K562 (cell line): ENCODE results near the gene SIK3. TPM values are rescaled to one million over a fixed set of nuclear protein-coding genes. Genes with fewer than 3 reads are reported as not detected.

Experiments used
- CHD4 ChIP-seq: fragments of 200-600 bp; sonication (generic); IDR thresholded peaks from 3 replicates; pipeline ENCODE4 v1.6.1; 2012; ENCODE audit warnings: low read depth, mild to moderate bottlenecking, mixed read lengths, low read length, inconsistent platforms; ENCODE audit not compliant: insufficient read depth, insufficient replicate concordance, poor library complexity, severe bottlenecking
- CSDE1 ChIP-seq, 2 experiments: fragments of 450-650 bp; IDR thresholded peaks; 2 replicates each; pipeline ENCODE4 v1.6.1; 2016; ENCODE audit warnings: mild to moderate bottlenecking in 1 of 2
- DPF2 ChIP-seq: fragments of 450-650 bp; IDR thresholded peaks from 2 replicates; pipeline ENCODE4 v1.6.1; 2016
- ELF2 ChIP-seq: fragments of 250-450 bp; sonication (Bioruptor Pico); IDR thresholded peaks from 2 replicates; pipeline ENCODE4 v1.5.0; 2021; ENCODE audit warnings: mild to moderate bottlenecking
- ETV1 ChIP-seq: fragments of 450-650 bp; conservative IDR thresholded peaks from 2 replicates; pipeline ENCODE4 v1.6.1; 2016; ENCODE audit warnings: missing genetic modification characterization, control low read depth, low read depth, missing compliant biosample characterization
- L3MBTL2 ChIP-seq: fragments of 450-650 bp; IDR thresholded peaks from 2 replicates; pipeline ENCODE4 v1.6.1; 2016; ENCODE audit warnings: mild to moderate bottlenecking, moderate library complexity
- MAFK ChIP-seq: IDR thresholded peaks from 2 replicates; pipeline ENCODE4 v1.6.1; 2011; ENCODE audit warnings: low read length, improper control_type of control experiment
- NR1H2 ChIP-seq: sonication (generic); formaldehyde crosslinking; IDR thresholded peaks from 2 replicates; pipeline ENCODE4 v1.4.0; 2020; ENCODE audit warnings: mild to moderate bottlenecking, missing genetic modification reagents
- RB1 ChIP-seq: fragments of 450-650 bp; IDR thresholded peaks from 2 replicates; pipeline ENCODE4 v1.6.1; 2017; ENCODE audit warnings: low read depth, mild to moderate bottlenecking
- RBFOX2 ChIP-seq: fragments of 200-400 bp; formaldehyde crosslinking; IDR thresholded peaks from 2 replicates; pipeline ENCODE4 v1.6.1; 2017; ENCODE audit warnings: low read depth, mild to moderate bottlenecking, low read length, moderate library complexity
- SMAD1 ChIP-seq: fragments of 150-350 bp; IDR thresholded peaks from 2 replicates; pipeline ENCODE4 v1.6.1; 2014; ENCODE audit warnings: low read length, low read depth; ENCODE audit not compliant: partially characterized antibody
- SOX6 ChIP-seq: fragments of 450-650 bp; IDR thresholded peaks from 2 replicates; pipeline ENCODE4 v1.6.1; 2014; ENCODE audit warnings: mild to moderate bottlenecking
- SRSF3 ChIP-seq: fragments of 200-400 bp; formaldehyde crosslinking; IDR thresholded peaks from 2 replicates; pipeline ENCODE4 v1.6.1; 2016; ENCODE audit warnings: mild to moderate bottlenecking, low read length, moderate library complexity; ENCODE audit not compliant: insufficient read depth
- TCF3 ChIP-seq: sonication (generic); formaldehyde crosslinking; IDR thresholded peaks from 2 replicates; pipeline ENCODE4 v1.4.0; 2020; ENCODE audit warnings: mild to moderate bottlenecking, missing genetic modification reagents
- ZBTB40 ChIP-seq, 2 experiments: fragments of 450-650 bp in 1 of 2; sonication (generic) in 1 of 2; formaldehyde crosslinking in 1 of 2; IDR thresholded peaks; 2 replicates each; pipeline versions ENCODE4 v1.7.1 to v1.9.0; 2016 to 2022; ENCODE audit warnings: inconsistent platforms in 1 of 2, mild to moderate bottlenecking in 1 of 2, missing genetic modification reagents in 1 of 2
- ZNF24 ChIP-seq: fragments of 450-650 bp; IDR thresholded peaks from 2 replicates; pipeline ENCODE4 v1.6.1; 2016
- ZNF384 ChIP-seq: IDR thresholded peaks from 2 replicates; pipeline ENCODE4 v1.6.1; 2012; ENCODE audit warnings: low read depth, low read length, improper control_type of control experiment
- ZNF444 ChIP-seq: fragments of 250-450 bp; sonication (Bioruptor Pico); IDR thresholded peaks from 2 replicates; pipeline ENCODE4 v1.4.0; 2020; ENCODE audit warnings: mild to moderate bottlenecking, moderate library complexity
- ZNF507 ChIP-seq: conservative IDR thresholded peaks from 2 replicates; pipeline ENCODE4 v1.6.1; 2017; ENCODE audit warnings: missing genetic modification characterization, missing compliant biosample characterization
- ZNF707 ChIP-seq: fragments of 250-450 bp; sonication (Bioruptor Pico); conservative IDR thresholded peaks from 2 replicates; pipeline ENCODE4 v1.8.0; 2022; ENCODE audit warnings: inconsistent platforms, mild to moderate bottlenecking, moderate library complexity
- polyA plus RNA-seq, 8 experiments: library from polyadenylated mRNA; depleted of rRNA in 4 of 8; stranded (reverse) in 5 of 8; unstranded in 3 of 8; fragments of >200 nt; fragmentation: Nextera tagmentation in 2 of 8; fragmentation: Illumina TruSeq in 1 of 8; extraction: Ambion mirVana in 2 of 8; extraction: Trizol in 1 of 8; gene quantifications; 2 replicates each; pipeline versions ENCODE4 v1.2.1 to v1.2.3, GENCODE V29; 2011 to 2014; ENCODE audit warnings: inconsistent platforms in 1 of 8, missing spikeins in 1 of 8
- total RNA-seq, 7 experiments: library from RNA; depleted of rRNA in 6 of 7; stranded (reverse); fragments of >200 nt in 6 of 7; fragmentation: Illumina TruSeq in 2 of 7; extraction: Trizol in 2 of 7; gene quantifications; 2 replicates each; pipeline versions ENCODE4 v1.2.1 to v1.2.3, GENCODE V29; 2011 to 2021; ENCODE audit warnings: low replicate concordance in 1 of 7

SIK3 gene
- total and polyA plus RNA-seq, 9 of the 15 experiments (the other 6 are each of a cell fraction or from before 2014, with no cell fraction given) = 1.6 to 21.6 (median 8.0) TPM

GRCh38 chr11:117097389-117098268 is 599 bp downstream of the SIK3 start (continued):
- no peak for TF ChIP-seq ZBTB40 (IDR thresholded peaks at IDR 0.05)
- TF ChIP-seq ZBTB40 (CRISPR knock-in tag; IDR thresholded peaks at IDR 0.05) = no peak
- no peak for TF ChIP-seq ZNF444 (CRISPR knock-in tag)
- no peak for TF ChIP-seq CHD4
- TF ChIP-seq ZNF384 = no peak
- peak; percentile 78 for TF ChIP-seq RBFOX2
- TF ChIP-seq ZNF707 = no peak
- TF ChIP-seq DPF2 = no peak
- TF ChIP-seq CSDE1 (IDR thresholded peaks at IDR 0.05) = no peak
- TF ChIP-seq L3MBTL2 = no peak
- TF ChIP-seq SMAD1 = no peak
- no peak for TF ChIP-seq NR1H2 (CRISPR knock-in tag)
- no peak for TF ChIP-seq TCF3 (CRISPR knock-in tag)
- TF ChIP-seq SOX6 = no peak
- no peak for TF ChIP-seq ELF2 (CRISPR knock-in tag)
- no peak for TF ChIP-seq ZNF24
- no peak for TF ChIP-seq MAFK
- TF ChIP-seq ZNF507 (tag) = no peak
- no peak for TF ChIP-seq SRSF3
- no peak for TF ChIP-seq ETV1 (tag)
- TF ChIP-seq RB1 = peak; percentile 64; the same call in 1 of the 2 replicates
